ENCODE measurements around the gene EID1.

Gene EID1

DNA sequence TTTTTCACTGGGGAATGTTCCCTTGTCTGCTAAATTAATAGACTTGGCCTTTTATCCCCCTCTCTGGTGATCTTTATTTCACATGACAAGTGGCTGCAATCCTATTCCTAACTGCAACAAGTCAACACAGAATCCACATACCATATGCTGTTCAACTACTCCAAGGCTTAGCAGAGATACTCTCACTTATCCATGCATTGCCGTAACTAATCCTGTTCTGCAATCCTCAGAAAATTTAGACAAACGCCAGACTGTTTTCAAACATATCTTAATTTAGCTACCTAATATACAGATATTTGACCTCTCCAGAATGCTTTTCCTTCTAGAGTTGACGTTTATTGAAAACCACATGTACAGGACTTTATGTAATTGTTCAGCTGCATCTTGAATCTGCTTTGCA lies 37.9 kb downstream of the EID1 start:
- no peaks in the 10 kb centered on the region for H3K4me1 ChIP-seq (ENCODE audit: insufficient read depth, low read length)
- H3K27ac ChIP-seq (ENCODE audit: low read length): no peak overlapping the region

DNA sequence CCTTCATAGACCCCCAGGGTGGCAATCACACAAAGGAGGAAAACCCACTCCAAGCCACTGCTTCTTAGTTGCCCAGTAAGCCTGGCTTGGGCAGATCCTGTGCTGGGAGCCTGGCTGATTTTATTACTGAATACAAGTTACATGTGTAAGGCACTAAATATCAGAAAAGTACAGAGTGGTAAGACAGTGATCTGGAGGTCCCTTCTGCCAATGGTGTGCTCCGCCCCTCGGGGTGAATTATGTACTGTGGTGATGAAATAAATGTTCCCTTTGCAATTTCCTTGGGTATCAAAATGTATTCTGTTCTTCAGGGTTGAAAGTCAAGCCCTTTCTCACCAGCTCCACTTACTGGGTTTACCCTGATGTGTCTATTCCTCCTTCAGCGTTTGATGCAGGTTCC lies 38.8 kb downstream of the EID1 start:
- Histone ChIP-seq H3K36me3 (ENCODE audit: insufficient read depth, low read depth, low read length) (no peaks in the 10 kb centered on the region), H3K4me1 (ENCODE audit: insufficient read depth, low read length) (no peaks in the 10 kb centered on the region), H3K9ac (ENCODE audit: low read depth, low read length) (no peak overlapping the region), H3K4me3 (ENCODE audit: low read length) (no peak overlapping the region), H3K9me3 (ENCODE audit: insufficient read depth, low read depth, low read length) (no peaks in the 10 kb centered on the region), H3K27ac (ENCODE audit: low read length) (no peak overlapping the region), H3K27me3 (ENCODE audit: insufficient read depth, low read length) (no peaks in the 10 kb centered on the region)

More for the DNA sequence above, 37.9 kb downstream of the EID1 start:
- Histone ChIP-seq H3K36me3 (ENCODE audit: insufficient read depth, low read depth, low read length) (no peaks in the 10 kb centered on the region), H3K27me3 (ENCODE audit: insufficient read depth, low read length) (no peaks in the 10 kb centered on the region), H3K4me3 (ENCODE audit: low read length) (no peak overlapping the region), H3K9me3 (ENCODE audit: insufficient read depth, low read depth, low read length) (no peaks in the 10 kb centered on the region), H3K9ac (ENCODE audit: low read depth, low read length) (no peak overlapping the region)

DNA sequence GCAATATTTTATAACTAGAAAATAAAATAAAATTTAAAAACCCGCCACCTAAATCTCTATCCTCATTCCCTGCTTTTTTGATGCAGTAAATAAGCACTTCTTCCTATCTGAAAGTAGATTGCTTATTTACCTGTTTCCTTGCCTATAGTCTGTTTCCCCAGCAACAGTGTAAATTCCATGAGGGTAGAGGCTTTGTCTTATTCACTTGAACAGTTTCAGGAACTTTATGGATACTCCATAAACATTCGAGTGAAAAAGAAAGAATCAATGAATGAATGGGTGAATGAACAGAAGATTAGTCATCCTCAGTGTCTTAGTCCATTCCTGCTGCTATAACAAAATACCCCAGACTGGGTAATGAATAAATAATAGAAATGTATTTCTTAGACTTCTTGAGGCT lies 44.1 kb downstream of the EID1 start:
- Histone ChIP-seq H3K36me3 (ENCODE audit: insufficient read depth, low read depth, low read length) (no peaks in the 10 kb centered on the region), H3K9me3 (ENCODE audit: insufficient read depth, low read depth, low read length) (no peaks in the 10 kb centered on the region), H3K9ac (ENCODE audit: low read depth, low read length) (no peak overlapping the region), H3K27me3 (ENCODE audit: insufficient read depth, low read length) (no peaks in the 10 kb centered on the region), H3K4me1 (ENCODE audit: insufficient read depth, low read length) (no peaks in the 10 kb centered on the region), H3K4me3 (ENCODE audit: low read length) (no peak overlapping the region), H3K27ac (ENCODE audit: low read length) (no peak overlapping the region)

DNA sequence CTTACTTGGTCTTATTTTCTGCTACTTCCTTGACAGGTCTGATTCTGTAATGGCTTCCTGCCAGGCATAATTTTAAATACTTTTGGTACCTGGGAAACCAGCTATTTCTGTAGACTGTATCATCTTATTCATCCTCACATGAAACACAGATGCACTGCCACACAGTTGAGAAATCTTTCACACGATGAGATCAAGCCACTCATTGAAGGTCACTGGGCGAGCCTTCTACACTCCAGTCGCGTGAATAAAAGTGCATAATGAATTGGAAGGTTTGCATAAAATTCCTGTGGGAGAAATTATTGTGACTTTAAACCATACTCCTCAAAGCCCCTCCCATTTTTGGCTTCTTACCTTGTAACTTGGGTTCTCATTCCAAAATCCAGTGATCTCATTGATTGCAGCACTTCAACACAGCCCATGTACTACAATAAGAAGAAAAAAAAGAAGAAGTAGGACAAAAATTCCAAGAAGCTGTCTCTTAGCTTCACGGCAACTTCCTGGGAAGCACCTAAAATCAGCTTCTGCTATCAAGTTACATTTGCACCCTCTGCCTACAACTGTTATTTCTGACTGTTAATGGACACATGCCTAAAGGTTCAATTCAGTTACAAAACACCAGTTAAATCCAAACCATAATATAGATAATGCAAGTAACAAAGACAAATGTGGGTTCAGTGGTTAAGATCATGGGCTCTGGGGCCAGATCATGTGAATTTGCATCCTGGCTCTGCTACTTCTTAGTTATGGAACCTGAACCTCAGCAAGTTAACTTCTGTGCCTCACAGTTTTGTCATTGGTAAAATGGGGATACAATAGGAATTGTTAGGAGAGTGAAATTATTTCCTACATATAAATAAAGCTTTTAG lies 46.8 kb downstream of the EID1 start:
- Histone ChIP-seq H3K4me1 (ENCODE audit: insufficient read depth, low read length) (no peaks in the 10 kb centered on the region), H3K9ac (ENCODE audit: low read depth, low read length) (no peak overlapping the region), H3K27ac (ENCODE audit: low read length) (no peak overlapping the region), H3K27me3 (ENCODE audit: insufficient read depth, low read length) (no peaks in the 10 kb centered on the region), H3K9me3 (ENCODE audit: insufficient read depth, low read depth, low read length) (no peaks in the 10 kb centered on the region), H3K36me3 (ENCODE audit: insufficient read depth, low read depth, low read length) (no peaks in the 10 kb centered on the region), H3K4me3 (ENCODE audit: low read length) (no peak overlapping the region)

DNA sequence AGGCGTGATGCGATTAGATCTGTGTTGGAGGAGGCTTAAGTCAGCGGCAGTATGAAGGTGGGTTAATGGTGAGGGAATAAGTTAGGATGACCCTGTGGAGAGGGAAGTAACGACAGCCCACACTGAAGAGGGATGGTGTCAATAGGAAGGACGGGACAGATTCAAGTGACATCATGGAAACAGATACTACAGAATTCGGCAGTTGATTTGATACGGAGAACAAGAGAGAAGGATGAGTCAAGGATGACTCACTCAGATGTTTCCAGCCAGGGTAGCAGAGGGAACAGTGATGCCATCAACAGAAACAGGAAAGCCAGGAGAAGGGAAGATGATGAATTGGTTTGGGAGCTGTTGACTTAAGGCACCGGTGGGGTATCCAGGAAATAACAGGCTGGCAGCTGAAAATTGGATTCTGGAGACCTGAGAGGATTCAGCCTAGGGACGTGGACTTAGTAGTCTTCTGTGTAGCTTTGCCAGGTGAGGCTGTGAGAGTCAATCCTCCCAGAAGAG lies 47.8 kb downstream of the EID1 start:
- Histone ChIP-seq H3K9ac (ENCODE audit: low read depth, low read length) (no peak overlapping the region), H3K36me3 (ENCODE audit: insufficient read depth, low read depth, low read length) (no peaks in the 10 kb centered on the region), H3K9me3 (ENCODE audit: insufficient read depth, low read depth, low read length) (no peaks in the 10 kb centered on the region), H3K27me3 (ENCODE audit: insufficient read depth, low read length) (no peaks in the 10 kb centered on the region), H3K4me3 (ENCODE audit: low read length) (no peak overlapping the region), H3K27ac (ENCODE audit: low read length) (no peak overlapping the region), H3K4me1 (ENCODE audit: insufficient read depth, low read length) (no peaks in the 10 kb centered on the region)

DNA sequence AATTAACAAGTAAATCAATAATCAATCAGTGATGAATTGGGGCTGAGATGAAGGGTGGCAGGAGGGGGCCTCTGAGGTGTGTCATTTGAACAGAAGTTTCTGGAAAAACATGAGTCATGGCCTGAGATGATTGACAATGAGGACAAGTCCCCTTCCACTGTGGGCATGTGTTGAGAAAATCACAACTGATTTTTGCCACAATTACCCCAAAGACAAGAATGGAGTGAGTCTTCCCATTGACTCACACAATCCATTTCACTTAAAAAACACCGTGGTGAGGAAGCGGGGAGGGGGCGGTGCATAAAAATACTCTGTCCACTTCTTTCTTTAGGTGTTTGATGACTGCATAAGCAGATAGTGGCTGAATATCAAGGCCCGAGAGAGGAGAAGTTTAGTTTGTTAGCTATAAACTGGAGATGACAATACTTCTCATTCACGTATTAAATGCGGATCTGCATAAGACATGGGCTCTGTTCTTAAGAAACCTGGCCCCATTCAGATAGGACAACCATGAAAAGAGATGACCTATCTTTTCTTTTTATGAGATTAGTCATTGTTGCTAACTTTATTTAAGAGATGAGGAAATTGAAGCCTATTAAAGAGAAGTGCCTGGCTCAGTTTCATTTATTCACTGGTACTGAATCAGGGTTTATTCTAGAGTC lies 51.1 kb downstream of the EID1 start:
- H3K4me1 ChIP-seq (ENCODE audit: insufficient read depth, low read length): no peaks in the 10 kb centered on the region
- H3K4me3 ChIP-seq (ENCODE audit: low read length): no peak overlapping the region

DNA sequence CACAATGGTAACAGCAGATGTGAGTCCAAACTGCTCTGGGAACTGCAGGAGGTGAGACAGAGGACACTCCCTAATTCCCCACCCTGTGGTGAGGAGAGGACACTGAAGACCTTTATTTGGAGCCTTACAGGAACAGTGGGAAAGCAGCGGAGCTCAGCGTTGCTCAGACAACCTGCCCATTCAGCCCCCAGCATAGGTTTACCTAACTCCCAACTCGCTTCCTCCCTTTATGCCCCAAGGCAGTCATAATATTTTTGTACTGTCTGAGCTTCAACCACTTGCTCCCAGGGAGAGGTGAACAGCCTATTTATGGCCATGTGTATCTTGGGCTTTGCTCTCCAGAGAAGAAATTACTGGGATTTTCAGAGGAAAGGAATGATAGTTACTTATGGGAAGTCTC lies 51.7 kb downstream of the EID1 start:
- Histone ChIP-seq H3K4me1 (ENCODE audit: insufficient read depth, low read length) (no peaks in the 10 kb centered on the region), H3K27ac (ENCODE audit: low read length) (no peak overlapping the region), H3K9ac (ENCODE audit: low read depth, low read length) (no peak overlapping the region), H3K27me3 (ENCODE audit: insufficient read depth, low read length) (no peaks in the 10 kb centered on the region), H3K4me3 (ENCODE audit: low read length) (no peak overlapping the region), H3K36me3 (ENCODE audit: insufficient read depth, low read depth, low read length) (no peaks in the 10 kb centered on the region), H3K9me3 (ENCODE audit: insufficient read depth, low read depth, low read length) (no peaks in the 10 kb centered on the region)

More for the DNA sequence above, 51.1 kb downstream of the EID1 start:
- no peaks in the 10 kb centered on the region for H3K36me3 ChIP-seq (ENCODE audit: insufficient read depth, low read depth, low read length)
- H3K27ac ChIP-seq (ENCODE audit: low read length): no peak overlapping the region
- H3K27me3 ChIP-seq (ENCODE audit: insufficient read depth, low read length): no peaks in the 10 kb centered on the region
- H3K9me3 ChIP-seq (ENCODE audit: insufficient read depth, low read depth, low read length): no peaks in the 10 kb centered on the region
- no peak overlapping the region for H3K9ac ChIP-seq (ENCODE audit: low read depth, low read length)
